OCI-LY7 (cell line): Measurements from ENCODE around the gene DMXL2. TPM values are rescaled to one million over a fixed set of nuclear protein-coding genes. Genes with fewer than 3 reads are reported as not detected.

Experiments used
- BruUV-seq: library from RNA; stranded (reverse); fragments of 400-500 nt; replicated peaks from 2 replicates; lab custom pipeline; 2021; lab: Mats Ljungman, UMichigan
- CTCF ChIA-PET: fragments of 300-600 bp; sonication (Branson Sonifier 250); formaldehyde crosslinking; loops from one replicate; lab custom pipeline; 2022; ENCODE audit warnings: antibody characterized with exemption; ENCODE audit not compliant: unreplicated experiment; lab: Charles Lee
- POLR2A ChIA-PET: fragments of 300-600 bp; sonication (Branson Sonifier 250); formaldehyde crosslinking; loops from one replicate; lab custom pipeline; 2022; ENCODE audit warnings: antibody characterized with exemption; lab: Charles Lee
- DNase-seq: peaks from one replicate; pipeline ENCODE4 v3.0.0-alpha.2; 2015; ENCODE audit warnings: low spot score
- H2AFZ ChIP-seq: fragments of 200-600 bp; sonication (generic), shearing (Covaris generic); 2 replicates; pipeline ENCODE4 v1.6.1; 2014; ENCODE audit warnings: mild to moderate bottlenecking, antibody characterized with exemption, low read length, moderate library complexity
- H3K27ac ChIP-seq: fragments of 200-600 bp; sonication (generic); 2 replicates; pipeline ENCODE4 v1.5.1; 2014; ENCODE audit warnings: mixed run types, low read depth, mild to moderate bottlenecking, moderate library complexity, low read length, inconsistent platforms; ENCODE audit not compliant: poor library complexity, severe bottlenecking
- H3K36me3 ChIP-seq: fragments of 200-600 bp; sonication (generic); 2 replicates; pipeline ENCODE4 v1.6.1; 2014; ENCODE audit warnings: mild to moderate bottlenecking, antibody characterized with exemption, low read length, moderate library complexity, mixed read lengths; ENCODE audit not compliant: insufficient read depth
- H3K4me1 ChIP-seq: fragments of 200-600 bp; sonication (generic); 2 replicates; pipeline ENCODE4 v1.5.1; 2014; ENCODE audit warnings: mild to moderate bottlenecking, low read length; ENCODE audit not compliant: insufficient read depth, poor library complexity, severe bottlenecking
- H3K4me2 ChIP-seq: fragments of 200-600 bp; sonication (generic); 2 replicates; pipeline ENCODE4 v1.6.1; 2014; ENCODE audit warnings: mild to moderate bottlenecking, low read length
- H3K4me3 ChIP-seq: fragments of 200-600 bp; sonication (generic); 2 replicates; pipeline ENCODE4 v1.5.1; 2014; ENCODE audit warnings: mild to moderate bottlenecking, low read depth, low read length; ENCODE audit not compliant: poor library complexity, severe bottlenecking
- H3K79me2 ChIP-seq: fragments of 200-600 bp; sonication (generic); 2 replicates; pipeline ENCODE4 v1.6.1; 2016; ENCODE audit warnings: low read depth, mild to moderate bottlenecking, low read length, moderate library complexity, mixed read lengths; ENCODE audit not compliant: insufficient read depth
- H3K9me2 ChIP-seq: fragments of 200-600 bp; sonication (generic); 2 replicates; pipeline ENCODE4 v1.6.1; 2016; ENCODE audit warnings: mild to moderate bottlenecking, low read length, mixed read lengths; ENCODE audit not compliant: insufficient read depth
- H3K9me3 ChIP-seq: fragments of 200-600 bp; sonication (generic); 2 replicates; pipeline ENCODE4 v1.6.1; 2014; ENCODE audit warnings: mild to moderate bottlenecking, mixed run types, low read length, mixed read lengths
- H4K20me1 ChIP-seq: fragments of 200-600 bp; sonication (generic); 2 replicates; pipeline ENCODE4 v1.6.1; 2014; ENCODE audit warnings: mild to moderate bottlenecking, antibody characterized with exemption, low read length, moderate library complexity, mixed read lengths; ENCODE audit not compliant: insufficient read depth
- CTCF ChIP-seq: fragments of 200-600 bp; sonication (generic); conservative IDR thresholded peaks from 2 replicates; pipeline ENCODE4 v1.5.1; 2014; ENCODE audit warnings: mild to moderate bottlenecking, antibody characterized with exemption, low read length, moderate library complexity, mixed read lengths
- EZH2phosphoT487 ChIP-seq: fragments of 200-600 bp; sonication (generic); IDR thresholded peaks from 2 replicates; pipeline ENCODE4 v1.6.1; 2018; ENCODE audit warnings: low read depth, borderline replicate concordance, mild to moderate bottlenecking, mixed run types, antibody characterized with exemption, low read length, moderate library complexity, mixed read lengths
- intact Hi-C: fragments of 100-400 bp; cut with micrococcal nuclease; formaldehyde crosslinking; loops from one replicate; pipeline ENCODE4 v1.10.0; 2022; ENCODE audit not compliant: unreplicated experiment
- total RNA-seq, 2 experiments: library from RNA; depleted of rRNA in 1 of 2; stranded (reverse); fragments of >200 nt in 1 of 2; shearing (Covaris generic) in 1 of 2; gene quantifications; 2 replicates each; pipeline ENCODE4 v1.2.3, GENCODE V29; 2014 to 2022

The DMXL2 gene
- total RNA-seq, 2 experiments from 2014 or later, result 0.32 to 0.47 TPM

DNA sequence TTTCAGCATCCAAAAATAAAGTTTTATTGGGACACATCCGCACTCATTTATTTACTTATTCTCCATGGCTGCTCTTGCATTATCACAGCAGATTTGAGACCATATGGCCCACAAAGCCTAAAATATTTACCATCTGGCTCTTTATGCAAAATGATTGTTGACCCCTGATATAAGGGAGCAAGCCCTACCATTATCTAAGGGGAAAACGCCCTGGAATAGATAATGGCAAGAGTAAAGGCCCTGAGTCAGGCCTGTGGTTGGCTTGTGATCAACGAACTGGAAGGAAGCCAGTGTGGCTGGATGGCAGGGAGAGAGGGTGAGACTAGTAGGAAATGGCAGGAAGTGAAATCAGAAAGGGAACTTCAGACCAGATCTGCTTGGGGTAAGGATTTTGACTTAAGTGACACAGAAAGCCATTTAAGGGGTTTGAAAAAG, 24.6 kb upstream of the DMXL2 start:
- TF ChIP-seq EZH2phosphoT487, result no peak
- TF ChIP-seq CTCF, result no peak
- H3K36me3 ChIP-seq, result no peaks in the 10 kb centered on the region
- no peaks in the 10 kb centered on the region for H4K20me1 ChIP-seq
- H3K9me2 ChIP-seq, result no peaks in the 10 kb centered on the region
- no peaks in the 10 kb centered on the region for H3K9me3 ChIP-seq
- ChIA-PET CTCF (no interaction called here), POLR2A (no interaction called here)
- no peaks in the 10 kb centered on the region for H3K79me2 ChIP-seq
- no TSS peak for BruUV-seq
- intact Hi-C loops, result no loop called here
- H3K4me1 ChIP-seq, result peaks cover 4% of the 10 kb centered on the region
- H3K4me3 ChIP-seq, result no peak overlapping the region
- peak; percentile 3 for DNase-seq
- no peak overlapping the region for H2AFZ ChIP-seq
- peak overlapping the region; percentile 19; the same call in 1 of the 2 replicates for H3K4me2 ChIP-seq
- no peak overlapping the region for H3K27ac ChIP-seq

DNA sequence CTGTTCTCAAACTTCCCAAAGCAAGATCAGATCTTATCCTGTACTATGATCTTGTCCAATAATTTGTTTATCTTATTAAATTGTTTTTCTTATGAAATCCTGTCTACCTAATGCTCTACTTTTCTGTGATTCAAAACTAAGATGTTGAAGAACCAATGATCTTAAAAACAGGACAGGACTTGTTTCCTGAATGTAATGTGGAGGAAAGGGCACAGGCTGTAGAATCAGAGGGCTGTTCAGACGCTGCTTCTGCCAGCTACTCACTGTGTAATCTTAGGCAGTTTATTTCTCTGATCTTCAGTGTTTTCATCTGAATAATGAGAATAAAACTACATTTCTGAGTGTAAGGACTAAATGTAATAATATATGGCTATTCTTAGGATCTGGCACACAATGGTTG, 20.1 kb upstream of the DMXL2 start:
- Histone ChIP-seq H3K36me3 (no peaks in the 10 kb centered on the region), H4K20me1 (no peaks in the 10 kb centered on the region), H3K9me2 (no peaks in the 10 kb centered on the region), H3K4me3 (no peak overlapping the region), H3K27ac (no peak overlapping the region), H2AFZ (no peak overlapping the region), H3K9me3 (no peaks in the 10 kb centered on the region), H3K4me2 (no peak overlapping the region), H3K4me1 (peaks cover 4% of the 10 kb centered on the region), H3K79me2 (no peaks in the 10 kb centered on the region)
- CTCF ChIA-PET, result no interaction called here
- POLR2A ChIA-PET, result no interaction called here
- DNase-seq, result no peak
- BruUV-seq, result no TSS peak
- intact Hi-C loops, result no loop called here
- no peak for TF ChIP-seq CTCF
- TF ChIP-seq EZH2phosphoT487, result no peak

DNA sequence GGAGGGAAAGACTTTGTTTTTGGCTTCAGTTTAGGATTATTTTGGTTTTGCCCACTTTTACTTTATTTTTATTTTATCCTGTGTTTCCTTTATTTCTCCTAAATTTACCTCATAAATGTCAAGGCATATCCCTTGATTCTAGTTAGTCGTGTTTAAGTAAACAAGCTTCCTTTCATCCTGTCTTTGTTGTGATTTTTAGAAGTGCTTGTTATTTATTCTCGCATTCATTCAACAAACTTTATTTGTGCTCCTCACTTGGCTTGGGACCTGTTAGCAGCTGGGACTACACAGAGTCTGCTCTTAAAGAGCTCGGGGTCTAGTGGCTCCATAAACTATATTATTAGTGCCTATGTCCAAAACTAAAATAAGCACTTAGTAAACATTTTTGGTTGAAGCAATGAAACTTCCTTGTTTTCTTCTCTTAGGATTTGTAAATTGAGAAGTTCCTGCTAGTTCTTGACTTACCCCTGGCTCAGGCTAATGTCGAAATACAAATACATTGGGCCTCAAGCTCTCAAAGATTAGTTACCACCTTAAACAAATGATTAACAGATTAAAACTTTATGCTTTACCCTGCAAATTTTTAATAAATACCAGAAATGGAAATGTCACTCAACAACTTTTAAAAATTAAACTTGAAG, 19.0 kb upstream of the DMXL2 start:
- intact Hi-C loops, result no loop called here
- Histone ChIP-seq H3K4me1 (no peaks in the 10 kb centered on the region), H4K20me1 (no peaks in the 10 kb centered on the region), H3K27ac (no peak overlapping the region), H3K9me3 (no peaks in the 10 kb centered on the region), H3K4me2 (no peak overlapping the region), H3K4me3 (no peak overlapping the region), H3K9me2 (no peaks in the 10 kb centered on the region), H3K36me3 (no peaks in the 10 kb centered on the region), H3K79me2 (no peaks in the 10 kb centered on the region), H2AFZ (no peak overlapping the region)
- ChIA-PET CTCF (no interaction called here), POLR2A (no interaction called here)
- DNase-seq, result no peak
- TF ChIP-seq CTCF (no peak), EZH2phosphoT487 (no peak)
- no TSS peak for BruUV-seq
